Hepatocyte (in vitro differentiated cells): ENCODE measurements around the gene MYH7.

ENCODE experiments used
- EZH2 ChIP-seq: fragments of 200-600 bp; sonication (generic); IDR thresholded peaks from 2 replicates; pipeline ENCODE4 v1.6.1; 2016; ENCODE audit warnings: antibody characterized with exemption, mild to moderate bottlenecking, borderline replicate concordance
- TF ChIP-seq, protein P1 (sequence below): fragments of 200-600 bp; sonication (generic); IDR thresholded peaks from 2 replicates; pipeline ENCODE4 v1.5.1; 2016; ENCODE audit warnings: antibody characterized with exemption, mild to moderate bottlenecking; ENCODE audit not compliant: poor library complexity

DNA sequence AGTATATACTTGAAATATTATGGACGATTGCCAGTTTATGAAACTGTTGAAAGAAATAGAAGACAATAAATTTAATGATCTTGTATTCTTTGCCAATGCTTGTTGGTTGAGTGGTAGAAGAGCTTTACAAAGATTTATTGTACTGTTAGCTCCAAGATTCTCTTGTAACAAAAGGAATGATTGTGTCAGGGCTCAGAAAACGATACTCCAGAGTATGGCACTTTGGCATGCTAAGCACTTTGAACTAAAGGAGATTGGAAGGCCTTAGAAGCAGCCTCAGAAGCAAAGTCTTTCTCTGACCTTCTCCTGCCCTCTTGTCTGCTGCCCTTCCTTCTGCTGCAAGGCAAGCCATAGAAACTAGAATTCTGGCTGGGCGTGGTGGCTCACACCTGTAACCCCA, 29.8 kb upstream of the MYH7 start:
- TF ChIP-seq, protein P1, sequence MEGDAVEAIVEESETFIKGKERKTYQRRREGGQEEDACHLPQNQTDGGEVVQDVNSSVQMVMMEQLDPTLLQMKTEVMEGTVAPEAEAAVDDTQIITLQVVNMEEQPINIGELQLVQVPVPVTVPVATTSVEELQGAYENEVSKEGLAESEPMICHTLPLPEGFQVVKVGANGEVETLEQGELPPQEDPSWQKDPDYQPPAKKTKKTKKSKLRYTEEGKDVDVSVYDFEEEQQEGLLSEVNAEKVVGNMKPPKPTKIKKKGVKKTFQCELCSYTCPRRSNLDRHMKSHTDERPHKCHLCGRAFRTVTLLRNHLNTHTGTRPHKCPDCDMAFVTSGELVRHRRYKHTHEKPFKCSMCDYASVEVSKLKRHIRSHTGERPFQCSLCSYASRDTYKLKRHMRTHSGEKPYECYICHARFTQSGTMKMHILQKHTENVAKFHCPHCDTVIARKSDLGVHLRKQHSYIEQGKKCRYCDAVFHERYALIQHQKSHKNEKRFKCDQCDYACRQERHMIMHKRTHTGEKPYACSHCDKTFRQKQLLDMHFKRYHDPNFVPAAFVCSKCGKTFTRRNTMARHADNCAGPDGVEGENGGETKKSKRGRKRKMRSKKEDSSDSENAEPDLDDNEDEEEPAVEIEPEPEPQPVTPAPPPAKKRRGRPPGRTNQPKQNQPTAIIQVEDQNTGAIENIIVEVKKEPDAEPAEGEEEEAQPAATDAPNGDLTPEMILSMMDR: no peak
- TF ChIP-seq EZH2: no peak
